ENCODE results near the gene TRIP13. TPM values are rescaled to one million over a fixed set of nuclear protein-coding genes. Genes with fewer than 3 reads are reported as not detected.
A peak's percentile ranks its signal among the peaks of the same experiment; 100 is the strongest.
"Not testable (repeated sequence)": the region's sequence is repeated elsewhere in the genome, so short reads cannot be mapped to it uniquely, and the experiment has no call there.

The TRIP13 gene
- total RNA-seq (under 1 TPM; 0.39 to 0.89 (median 0.76) TPM), polyA plus RNA-seq (1 to 10 TPM in 1 of 3 donors, under 1 TPM in 2; 0.44 to 2.9 (median 0.83) TPM)
- long read RNA-seq, donor 1, partial matches to known transcripts = 0 of 1 reads
- long read RNA-seq, donor 1, other reads (novel, unspliced or antisense) = 1 of 1 reads
- long read RNA-seq, donor 2, partial matches to known transcripts = 0 of 1 reads
- long read RNA-seq, donor 2, other reads (novel, unspliced or antisense) = 0 of 1 reads

- peak within 1 kb of the TSS; percentile 87 for H3K4me3 ChIP-seq
- H3K27ac ChIP-seq = peak within 1 kb of the TSS; percentile 96
- intact Hi-C loops (cut with DNase I) = loop anchor here in 1 of 2 donors (10.0 kb wide), 1 partner anchor 428 kb away; no protein-coding TSS in a partner anchor
- 0 to 1% (median 1%) methylated on average over 57 to 91 of the region's 91 CpGs for WGBS, 3 donors
- peaks cover 11% of the 10 kb centered on the region for H3K4me1 ChIP-seq
- peaks cover 12 to 43% of the 10 kb centered on the region in 2 donors for H3K36me3 ChIP-seq (ENCODE audit: insufficient read depth in 1 of 2, low read depth in 1 of 2)
- peak; percentile 11 for TF ChIP-seq CTCF (IDR thresholded peaks at IDR 0.05)
- H3K9me3 ChIP-seq = no peaks in the 10 kb centered on the region
- ATAC-seq = peak; percentile 95 to 98 (median 97)
- peak; percentile 88 to 93 for DNase-seq
- H3K27me3 ChIP-seq (ENCODE audit: insufficient read depth in 3 of 3, low read length in 2 of 3) = no peaks in the 10 kb centered on the region
These were observed at the start of gene TRIP13, which contains the start of gene BRD9 for GRCh38 chr5:892394-893136. TSS of gene TRIP13 (plus strand) at chr5:892884. CDS start at chr5:892999, 115 bp downstream. TSS of gene BRD9 (minus strand) at chr5:892801. CDS start at chr5:892657, 144 bp downstream.

- H3K4me1 ChIP-seq; H3K4me3 ChIP-seq; H3K9me3 ChIP-seq; H3K27me3 ChIP-seq (ENCODE audit: insufficient read depth in 3 of 3, low read length in 2 of 3); H3K36me3 ChIP-seq (ENCODE audit: insufficient read depth in 1 of 2, low read depth in 1 of 2); ATAC-seq; H3K27ac ChIP-seq: not testable (repeated sequence)
- DNase-seq = peak in 1 of 2 donors; percentile 46
- WGBS, 3 donors = 93 to 97% (median 95%) methylated on average over 6 to 15 of the region's 26 CpGs
- intact Hi-C loops (cut with DNase I) = loop anchor here in 1 of 2 donors (10.0 kb wide), 1 partner anchor 79 kb away; no protein-coding TSS in a partner anchor
These were observed 49.3 kb upstream of the TRIP13 start for GRCh38 chr5:843371-843770.

- not testable (repeated sequence) for H3K4me3 ChIP-seq, H3K9me3 ChIP-seq
- intact Hi-C loops (cut with DNase I) = loop anchor here in 1 of 2 donors (10.0 kb wide), 1 partner anchor 79 kb away; no protein-coding TSS in a partner anchor
These were observed 48.8 kb upstream of the TRIP13 start for GRCh38 chr5:843926-844325.

GRCh38 chr5:844426-844825, 48.3 kb upstream of the TRIP13 start:
- ATAC-seq = peak in 1 of 4 donors; percentile 20
- 88 to 89% (median 88%) methylated on average over 12 to 14 of the region's 16 CpGs for WGBS, 3 donors
- H3K4me3 ChIP-seq; H3K4me1 ChIP-seq; H3K9me3 ChIP-seq; H3K27me3 ChIP-seq (ENCODE audit: insufficient read depth in 3 of 3, low read length in 2 of 3); H3K27ac ChIP-seq; H3K36me3 ChIP-seq (ENCODE audit: insufficient read depth in 1 of 2, low read depth in 1 of 2): not testable (repeated sequence)
- intact Hi-C loops (cut with DNase I) = loop anchor here in 1 of 2 donors (10.0 kb wide), 1 partner anchor 80 kb away; no protein-coding TSS in a partner anchor
- DNase-seq = peak; percentile 12 to 37

More at GRCh38 chr5:843926-844325, 48.8 kb upstream of the TRIP13 start:
- DNase-seq (peak; percentile 14 to 42), ATAC-seq (peak in 2 of 4 donors; percentile 21 to 29)
- H3K27me3 ChIP-seq (ENCODE audit: insufficient read depth in 3 of 3, low read length in 2 of 3); H3K4me1 ChIP-seq; H3K36me3 ChIP-seq (ENCODE audit: insufficient read depth in 1 of 2, low read depth in 1 of 2); H3K27ac ChIP-seq: not testable (repeated sequence)
- WGBS, 3 donors = 83 to 87% (median 85%) methylated on average over 20 to 22 of the region's 22 CpGs

GRCh38 chr5:845031-845675, 47.5 kb upstream of the TRIP13 start:
- ATAC-seq = peak in 1 of 4 donors; percentile 15
- intact Hi-C loops (cut with DNase I) = loop anchor here in 1 of 2 donors (10.0 kb wide), 1 partner anchor 80 kb away; no protein-coding TSS in a partner anchor
- not testable (repeated sequence) for H3K27me3 ChIP-seq (ENCODE audit: insufficient read depth in 3 of 3, low read length in 2 of 3); H3K27ac ChIP-seq; H3K4me3 ChIP-seq; H3K9me3 ChIP-seq; H3K36me3 ChIP-seq (ENCODE audit: insufficient read depth in 1 of 2, low read depth in 1 of 2); H3K4me1 ChIP-seq
- WGBS, 3 donors = 79 to 82% (median 79%) methylated on average over 11 to 13 of the region's 21 CpGs
- peak; percentile 11 to 48 for DNase-seq

- not testable (repeated sequence) for DNase-seq
These were observed 46.7 kb upstream of the TRIP13 start for GRCh38 chr5:845676-846601.

GRCh38 chr5:846602-847091, 46.0 kb upstream of the TRIP13 start:
- peak; percentile 10 to 35 for DNase-seq
- intact Hi-C loops (cut with DNase I) = loop anchor here (2.0 to 10.0 kb wide), 2 partner anchors 82 to 88 kb away; no protein-coding TSS in a partner anchor
- WGBS, 3 donors = 85 to 90% (median 87%) methylated on average over 18 of the region's 18 CpGs

More at GRCh38 chr5:845676-846601, 46.7 kb upstream of the TRIP13 start:
- 77 to 85% (median 83%) methylated on average over 13 to 25 of the region's 35 CpGs for WGBS, 3 donors
- peaks cover 0 to 18% (median 5%) of the 10 kb centered on the region in 3 donors for H3K27me3 ChIP-seq (ENCODE audit: insufficient read depth in 3 of 3, low read length in 2 of 3)
- H3K27ac ChIP-seq; H3K36me3 ChIP-seq (ENCODE audit: insufficient read depth in 1 of 2, low read depth in 1 of 2); H3K9me3 ChIP-seq; H3K4me1 ChIP-seq; ATAC-seq; H3K4me3 ChIP-seq: not testable (repeated sequence)
- intact Hi-C loops (cut with DNase I) = loop anchor here (2.0 to 10.0 kb wide), 2 partner anchors 81 to 87 kb away; no protein-coding TSS in a partner anchor

GRCh38 chr5:847212-847611, 45.5 kb upstream of the TRIP13 start:
- not testable (repeated sequence) for DNase-seq; H3K4me1 ChIP-seq; H3K4me3 ChIP-seq; ATAC-seq; H3K36me3 ChIP-seq (ENCODE audit: insufficient read depth in 1 of 2, low read depth in 1 of 2); H3K9me3 ChIP-seq; H3K27ac ChIP-seq
- WGBS, 3 donors = 89 to 93% (median 92%) methylated on average over 5 to 9 of the region's 18 CpGs
- intact Hi-C loops (cut with DNase I) = loop anchor here (2.0 to 10.0 kb wide), 2 partner anchors 82 to 88 kb away; no protein-coding TSS in a partner anchor
- H3K27me3 ChIP-seq (ENCODE audit: insufficient read depth in 3 of 3, low read length in 2 of 3) = peaks cover 0 to 29% (median 7%) of the 10 kb centered on the region in 3 donors

More at GRCh38 chr5:846602-847091, 46.0 kb upstream of the TRIP13 start:
- not testable (repeated sequence) for H3K9me3 ChIP-seq; H3K4me1 ChIP-seq; H3K4me3 ChIP-seq; H3K36me3 ChIP-seq (ENCODE audit: insufficient read depth in 1 of 2, low read depth in 1 of 2); ATAC-seq; H3K27ac ChIP-seq
- H3K27me3 ChIP-seq (ENCODE audit: insufficient read depth in 3 of 3, low read length in 2 of 3) = peaks cover 0 to 24% (median 7%) of the 10 kb centered on the region in 3 donors

Measured in psoas muscle (tissue), 8 donors.